HCT116 (cell line): ENCODE data around the gene KANK4. TPM values are rescaled to one million over a fixed set of nuclear protein-coding genes. Genes with fewer than 3 reads are reported as not detected.

ENCODE experiments used
- ATAC-seq: fragments of 200-7000 bp; cut with Tn5 transposase; 2 replicates; pipeline ENCODE4 v1.9.1; 2020; ENCODE audit warnings: mild to moderate bottlenecking, moderate library complexity
- BruUV-seq: library from RNA; stranded (reverse); fragments of 400-500 nt; replicated peaks from 2 replicates; lab custom pipeline; 2021; lab: Mats Ljungman, UMichigan
- CTCF ChIA-PET: fragments of 300-600 bp; sonication (Branson Sonifier 250); formaldehyde crosslinking; loops from one replicate; lab custom pipeline; 2021; ENCODE audit warnings: antibody characterized with exemption; lab: Charles Lee
- POLR2A ChIA-PET: fragments of 300-600, 350-600 bp; sonication (Branson Sonifier 250); formaldehyde crosslinking; loops from one replicate; lab custom pipeline; 2021; ENCODE audit warnings: antibody characterized with exemption; lab: Charles Lee
- RAD21 ChIA-PET, 2 experiments: fragments of 300-600 bp; sonication (Branson Sonifier 250); formaldehyde crosslinking; loops; one replicate each; lab custom pipeline; 2023; ENCODE audit warnings: low total read pairs in 2 of 2; ENCODE audit not compliant: uncharacterized antibody in 2 of 2, unreplicated experiment in 2 of 2, low non-redundant PET in 1 of 2; lab: Charles Lee
- DNase-seq: peaks from one replicate; pipeline ENCODE4 v3.0.0-alpha.2; 2010; ENCODE audit warnings: low read depth, low spot score
- H2AFZ ChIP-seq: fragments of 200-600 bp; shearing (Covaris generic), sonication (generic); 2 replicates; pipeline ENCODE4 v1.6.1; 2017; ENCODE audit warnings: low read depth, mixed run types, mixed read lengths, antibody characterized with exemption, low read length; ENCODE audit not compliant: poor library complexity, severe bottlenecking
- H3K27ac ChIP-seq: 2 replicates; pipeline ENCODE4 v1.5.1; 2012; ENCODE audit warnings: low read depth, low read length
- H3K27me3 ChIP-seq: fragments of 200-600 bp; sonication (generic); 2 replicates; pipeline ENCODE4 v1.6.1; 2016; ENCODE audit warnings: mixed run types, low read length, mixed read lengths; ENCODE audit not compliant: insufficient read depth
- H3K36me3 ChIP-seq, 2 experiments: fragments of 200-500 bp in 1 of 2; fragments of 200-600 bp in 1 of 2; sonication (Bioruptor generic) in 1 of 2; sonication (generic) in 1 of 2; 2 replicates each; pipeline versions ENCODE4 v1.5.1 to v1.6.1; 2014 to 2016; ENCODE audit warnings: low read length in 2 of 2, inconsistent platforms in 1 of 2, mixed read lengths in 1 of 2, mixed run types in 1 of 2; ENCODE audit not compliant: insufficient read depth in 2 of 2, control insufficient read depth in 1 of 2
- H3K4me1 ChIP-seq, 2 experiments: fragments of 200-600 bp in 1 of 2; sonication (generic) in 1 of 2; 2 replicates each; pipeline versions ENCODE4 v1.5.1 to v1.6.1; 2012 to 2017; ENCODE audit warnings: low read length in 2 of 2, inconsistent platforms in 1 of 2, mild to moderate bottlenecking in 1 of 2, mixed read lengths in 1 of 2, mixed run types in 1 of 2, moderate library complexity in 1 of 2; ENCODE audit not compliant: insufficient read depth in 2 of 2, control insufficient read depth in 1 of 2
- H3K4me2 ChIP-seq: fragments of 200-600 bp; sonication (generic); 2 replicates; pipeline ENCODE4 v1.6.1; 2017; ENCODE audit warnings: mixed run types, low read length, mixed read lengths
- H3K4me3 ChIP-seq, 2 experiments: fragments of 200-600 bp in 1 of 2; sonication (generic) in 1 of 2; replicated peaks in 1 of 2; 2 replicates each; pipeline ENCODE4 v1.5.1; 2011 to 2016; ENCODE audit warnings: low read length in 2 of 2, control low read depth in 1 of 2, low read depth in 1 of 2, mild to moderate bottlenecking in 1 of 2, mixed read lengths in 1 of 2, mixed run types in 1 of 2
- H3K79me2 ChIP-seq: fragments of 200-600 bp; sonication (generic); 2 replicates; pipeline ENCODE4 v1.6.1; 2017; ENCODE audit warnings: mild to moderate bottlenecking, mixed run types, low read length, moderate library complexity, mixed read lengths; ENCODE audit not compliant: insufficient read depth
- H3K9ac ChIP-seq: fragments of 200-600 bp; sonication (generic); 2 replicates; pipeline ENCODE4 v1.6.1; 2016; ENCODE audit warnings: low read length, mixed read lengths
- H3K9me2 ChIP-seq: fragments of 200-600 bp; sonication (generic), shearing (Covaris generic); 2 replicates; pipeline ENCODE4 v1.6.1; 2017; ENCODE audit warnings: mixed run types, mild to moderate bottlenecking, moderate library complexity; ENCODE audit not compliant: insufficient read depth
- H3K9me3 ChIP-seq, 2 experiments: fragments of 200-500 bp in 1 of 2; fragments of 200-600 bp in 1 of 2; sonication (Bioruptor generic) in 1 of 2; sonication (generic) in 1 of 2; 2 replicates each; pipeline ENCODE4 v1.6.1; 2014 to 2017; ENCODE audit warnings: low read length in 2 of 2, mixed read lengths in 2 of 2, inconsistent platforms in 1 of 2, low read depth in 1 of 2, mild to moderate bottlenecking in 1 of 2, mixed run types in 1 of 2, moderate library complexity in 1 of 2; ENCODE audit not compliant: control insufficient read depth in 1 of 2, insufficient read depth in 1 of 2
- H4K20me1 ChIP-seq: fragments of 200-600 bp; sonication (generic), shearing (Covaris generic); 2 replicates; pipeline ENCODE4 v1.6.1; 2017; ENCODE audit warnings: mixed run types, mild to moderate bottlenecking, moderate library complexity; ENCODE audit not compliant: insufficient read depth
- CBX3 ChIP-seq: IDR thresholded peaks from 2 replicates; pipeline ENCODE4 v1.6.1; 2012; ENCODE audit warnings: low read depth
- CEBPB ChIP-seq: IDR thresholded peaks from 2 replicates; pipeline ENCODE4 v1.6.1; 2012; ENCODE audit warnings: low read depth
- EGR1 ChIP-seq: IDR thresholded peaks from 2 replicates; pipeline ENCODE4 v1.6.1; 2012; ENCODE audit warnings: low read depth
- ELF1 ChIP-seq: IDR thresholded peaks from 2 replicates; pipeline ENCODE4 v1.6.1; 2012; ENCODE audit warnings: low read depth, borderline replicate concordance
- EZH2 ChIP-seq: fragments of 200-600 bp; sonication (generic); IDR thresholded peaks from 2 replicates; pipeline ENCODE4 v1.6.1; 2017; ENCODE audit warnings: antibody characterized with exemption, mixed run types
- EZH2phosphoT487 ChIP-seq: fragments of 200-600 bp; IDR thresholded peaks from 2 replicates; pipeline ENCODE4 v1.6.1; 2018; ENCODE audit warnings: antibody characterized with exemption, borderline replicate concordance
- FOSL1 ChIP-seq: IDR thresholded peaks from 2 replicates; pipeline ENCODE4 v1.6.1; 2012; ENCODE audit warnings: low read depth
- POLR2A ChIP-seq: IDR thresholded peaks from 2 replicates; pipeline ENCODE4 v1.7.0; 2011; ENCODE audit warnings: borderline replicate concordance; ENCODE audit not compliant: insufficient read depth, insufficient read length; ENCODE audit errors: extremely low read depth
- RAD21 ChIP-seq: IDR thresholded peaks from 2 replicates; pipeline ENCODE4 v1.6.1; 2012; ENCODE audit warnings: low read depth, mild to moderate bottlenecking
- SIN3A ChIP-seq: IDR thresholded peaks from 2 replicates; pipeline ENCODE4 v1.6.1; 2012; ENCODE audit warnings: low read depth
- intact Hi-C: fragments of 100-400 bp; cut with micrococcal nuclease; formaldehyde crosslinking; loops from 2 replicates; pipeline ENCODE4 v1.10.0; 2022
- total RNA-seq: library from RNA; stranded (reverse); gene quantifications from one replicate; pipeline ENCODE4 v1.2.1, GENCODE V29; 2021; ENCODE audit not compliant: unreplicated experiment
- TF ChIP-seq, protein P1 (sequence below): IDR thresholded peaks from 2 replicates; pipeline ENCODE4 v1.6.1; 2011; ENCODE audit warnings: mild to moderate bottlenecking, low read length, moderate library complexity; ENCODE audit not compliant: insufficient replicate concordance; ENCODE audit errors: extremely low read depth
- TF ChIP-seq, protein P2 (sequence below): IDR thresholded peaks from 2 replicates; pipeline ENCODE4 v1.6.1; 2012

Gene KANK4
- total RNA-seq, 1 experiment from 2014 or later: not detected

DNA sequence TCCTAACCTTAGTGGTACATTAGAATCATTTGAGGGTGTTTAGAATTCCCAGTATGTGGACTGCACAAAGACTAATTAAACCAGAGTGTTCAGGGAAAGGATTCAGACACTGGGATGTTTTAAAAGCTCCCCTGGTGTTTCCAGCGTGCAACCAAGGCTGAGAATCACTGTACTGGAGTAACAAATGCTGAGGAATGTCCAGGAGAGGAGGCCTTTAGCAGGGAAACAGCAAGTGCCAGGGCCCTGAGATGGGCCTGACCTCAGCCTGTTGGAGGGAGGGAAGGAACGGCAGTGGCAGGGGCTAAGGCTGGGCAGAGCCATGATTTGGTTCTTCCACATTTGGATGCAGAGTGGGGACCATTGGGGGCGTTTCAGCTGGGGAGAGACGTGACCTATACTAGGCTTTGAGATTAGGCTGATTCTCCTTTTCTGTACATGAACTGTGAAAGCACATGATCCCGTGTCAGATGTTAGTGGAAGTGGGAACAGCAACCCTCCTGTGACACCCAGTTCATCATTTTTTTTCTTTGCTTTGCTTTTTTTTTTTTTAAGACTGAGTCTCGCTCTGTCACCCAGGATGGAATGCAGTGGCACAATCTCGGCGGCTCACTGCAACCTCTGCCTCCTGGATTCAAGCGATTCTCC lies 49.3 kb downstream of the KANK4 start:
- DNase-seq: no peak
- no peak for TF ChIP-seq EZH2
- TF ChIP-seq EZH2phosphoT487: no peak
- TF ChIP-seq EGR1: no peak
- intact Hi-C loops: no loop called here
- no peaks in the 10 kb centered on the region for H3K79me2 ChIP-seq
- H2AFZ ChIP-seq: no peak overlapping the region
- no peaks in the 10 kb centered on the region for H4K20me1 ChIP-seq
- CTCF ChIA-PET: no interaction called here
- RAD21 ChIA-PET: no interaction called here
- H3K4me2 ChIP-seq: no peak overlapping the region
- H3K9me3 ChIP-seq: no peaks in the 10 kb centered on the region
- no peaks in the 10 kb centered on the region for H3K36me3 ChIP-seq
- no peaks in the 10 kb centered on the region for H3K9me2 ChIP-seq
- no peaks in the 10 kb centered on the region for H3K4me1 ChIP-seq
- H3K27me3 ChIP-seq: no peaks in the 10 kb centered on the region
- no peak overlapping the region for H3K27ac ChIP-seq
- H3K4me3 ChIP-seq: no peak overlapping the region
- POLR2A ChIA-PET: no interaction called here
- no TSS peak for BruUV-seq
- H3K9ac ChIP-seq: no peak overlapping the region
- no peak for ATAC-seq

DNA sequence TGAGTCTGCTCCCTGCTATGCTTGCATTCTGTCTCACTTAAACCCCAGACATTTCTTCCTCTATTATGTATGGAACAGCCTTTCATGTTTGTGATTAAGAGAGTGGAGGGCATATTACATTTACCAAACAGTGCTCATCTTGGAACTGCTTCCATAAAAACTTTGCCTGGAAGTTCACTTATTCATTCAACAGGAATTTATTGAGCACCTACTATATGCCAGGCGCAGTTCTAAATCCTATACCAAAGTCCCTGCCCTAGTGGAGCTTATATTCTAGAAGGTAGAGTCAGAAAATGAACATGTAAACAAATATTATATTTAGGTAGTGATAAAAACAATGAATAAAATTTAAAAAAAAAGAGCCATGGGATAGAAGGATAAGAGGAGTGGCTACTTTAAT lies 49.8 kb downstream of the KANK4 start:
- CTCF ChIA-PET: no interaction called here
- no peak for ATAC-seq
- POLR2A ChIA-PET: no interaction called here
- H3K36me3 ChIP-seq: no peaks in the 10 kb centered on the region
- RAD21 ChIA-PET: no interaction called here
- TF ChIP-seq, protein P1, sequence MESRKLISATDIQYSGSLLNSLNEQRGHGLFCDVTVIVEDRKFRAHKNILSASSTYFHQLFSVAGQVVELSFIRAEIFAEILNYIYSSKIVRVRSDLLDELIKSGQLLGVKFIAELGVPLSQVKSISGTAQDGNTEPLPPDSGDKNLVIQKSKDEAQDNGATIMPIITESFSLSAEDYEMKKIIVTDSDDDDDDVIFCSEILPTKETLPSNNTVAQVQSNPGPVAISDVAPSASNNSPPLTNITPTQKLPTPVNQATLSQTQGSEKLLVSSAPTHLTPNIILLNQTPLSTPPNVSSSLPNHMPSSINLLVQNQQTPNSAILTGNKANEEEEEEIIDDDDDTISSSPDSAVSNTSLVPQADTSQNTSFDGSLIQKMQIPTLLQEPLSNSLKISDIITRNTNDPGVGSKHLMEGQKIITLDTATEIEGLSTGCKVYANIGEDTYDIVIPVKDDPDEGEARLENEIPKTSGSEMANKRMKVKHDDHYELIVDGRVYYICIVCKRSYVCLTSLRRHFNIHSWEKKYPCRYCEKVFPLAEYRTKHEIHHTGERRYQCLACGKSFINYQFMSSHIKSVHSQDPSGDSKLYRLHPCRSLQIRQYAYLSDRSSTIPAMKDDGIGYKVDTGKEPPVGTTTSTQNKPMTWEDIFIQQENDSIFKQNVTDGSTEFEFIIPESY: no peak
- TF ChIP-seq CBX3 (no peak), EGR1 (no peak), POLR2A (no peak), RAD21 (no peak), ELF1 (no peak), SIN3A (no peak), CEBPB (no peak), FOSL1 (no peak), EZH2phosphoT487 (no peak)
- TF ChIP-seq, protein P2, sequence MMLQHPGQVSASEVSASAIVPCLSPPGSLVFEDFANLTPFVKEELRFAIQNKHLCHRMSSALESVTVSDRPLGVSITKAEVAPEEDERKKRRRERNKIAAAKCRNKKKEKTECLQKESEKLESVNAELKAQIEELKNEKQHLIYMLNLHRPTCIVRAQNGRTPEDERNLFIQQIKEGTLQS: no peak
- TF ChIP-seq, all 23 proteins: peak for 0
- H3K27ac ChIP-seq: no peak overlapping the region
- H3K9me3 ChIP-seq: no peaks in the 10 kb centered on the region
- H3K4me3 ChIP-seq: no peak overlapping the region
- no peak overlapping the region for H3K4me2 ChIP-seq
- no peaks in the 10 kb centered on the region for H3K4me1 ChIP-seq
- H4K20me1 ChIP-seq: no peaks in the 10 kb centered on the region
- intact Hi-C loops: no loop called here
- H3K9me2 ChIP-seq: no peaks in the 10 kb centered on the region
- BruUV-seq: no TSS peak
- no peaks in the 10 kb centered on the region for H3K79me2 ChIP-seq
- no peak overlapping the region for H2AFZ ChIP-seq
- H3K27me3 ChIP-seq: no peaks in the 10 kb centered on the region
- no peak overlapping the region for H3K9ac ChIP-seq
- DNase-seq: no peak
